Neuronal stem cell (in vitro differentiated cells): ENCODE data around the gene MARCHF7. TPM values are rescaled to one million over a fixed set of nuclear protein-coding genes. Genes with fewer than 3 reads are reported as not detected.
"Not testable (repeated sequence)": the region's sequence is repeated elsewhere in the genome, so short reads cannot be mapped to it uniquely, and the experiment has no call there.

Experiments
- DNase-seq: peaks from one replicate; pipeline ENCODE4 v3.0.0-alpha.2; 2013; ENCODE audit warnings: low spot score
- H2AFZ ChIP-seq: one replicate; pipeline ENCODE4 v1.6.1; 2013; ENCODE audit warnings: mild to moderate bottlenecking, low read length, inconsistent platforms
- H2AK5ac ChIP-seq: 2 replicates; pipeline ENCODE4 v1.6.1; 2013; ENCODE audit warnings: low read depth, mild to moderate bottlenecking, inconsistent platforms, low read length, moderate library complexity, mixed read lengths
- H2BK120ac ChIP-seq: 2 replicates; pipeline ENCODE4 v1.6.1; 2013; ENCODE audit warnings: low read depth, mild to moderate bottlenecking, inconsistent platforms, low read length, moderate library complexity, mixed read lengths
- H2BK12ac ChIP-seq: one replicate; pipeline ENCODE4 v1.6.1; 2013; ENCODE audit warnings: low read length, inconsistent platforms
- H2BK15ac ChIP-seq: 2 replicates; pipeline ENCODE4 v1.6.1; 2013; ENCODE audit warnings: mild to moderate bottlenecking, low read length, inconsistent platforms, mixed read lengths
- H2BK5ac ChIP-seq: one replicate; pipeline ENCODE4 v1.6.1; 2013; ENCODE audit warnings: inconsistent platforms, mild to moderate bottlenecking, low read length, moderate library complexity
- H3K14ac ChIP-seq: one replicate; pipeline ENCODE4 v1.6.1; 2013; ENCODE audit warnings: low read length, inconsistent platforms
- H3K18ac ChIP-seq: 2 replicates; pipeline ENCODE4 v1.6.1; 2013; ENCODE audit warnings: low read length, inconsistent platforms
- H3K23ac ChIP-seq: 2 replicates; pipeline ENCODE4 v1.6.1; 2013; ENCODE audit warnings: low read depth, mild to moderate bottlenecking, mixed read lengths, low read length, inconsistent platforms; ENCODE audit not compliant: poor library complexity
- H3K27ac ChIP-seq: replicated peaks from 3 replicates; pipeline ENCODE4 v1.5.1; 2013; ENCODE audit warnings: low read length, inconsistent platforms
- H3K27me3 ChIP-seq, 3 experiments: 2 replicates each; pipeline ENCODE4 v1.6.1; 2013; ENCODE audit warnings: low read length in 3 of 3, mild to moderate bottlenecking in 2 of 3, inconsistent platforms in 1 of 3, low read depth in 1 of 3, mixed read lengths in 1 of 3, moderate library complexity in 1 of 3; ENCODE audit not compliant: control insufficient read depth in 3 of 3, insufficient read depth in 3 of 3
- H3K36me3 ChIP-seq, 2 donors: replicated peaks in 1 of 2; 2 replicates each; pipeline ENCODE4 v1.6.1; 2013; ENCODE audit warnings: low read length in 2 of 2; ENCODE audit not compliant: control insufficient read depth in 2 of 2, insufficient read depth in 2 of 2
- H3K4ac ChIP-seq: 2 replicates; pipeline ENCODE4 v1.6.1; 2013; ENCODE audit warnings: inconsistent platforms, mild to moderate bottlenecking, low read length, moderate library complexity
- H3K4me1 ChIP-seq, 2 donors: 1 replicate in 1 of 2; 2 replicates in 1 of 2; pipeline ENCODE4 v1.6.1; 2013; ENCODE audit warnings: low read length in 2 of 2, low read depth in 1 of 2; ENCODE audit not compliant: control insufficient read depth in 2 of 2, insufficient read depth in 1 of 2
- H3K4me2 ChIP-seq: one replicate; pipeline ENCODE4 v1.6.1; 2013; ENCODE audit warnings: mild to moderate bottlenecking, low read length, inconsistent platforms; ENCODE audit not compliant: insufficient read depth, poor library complexity, severe bottlenecking
- H3K4me3 ChIP-seq, 2 donors: 2 replicates each; pipeline ENCODE4 v1.5.1; 2013; ENCODE audit warnings: low read length in 2 of 2, mild to moderate bottlenecking in 2 of 2, inconsistent platforms in 1 of 2, moderate library complexity in 1 of 2
- H3K79me1 ChIP-seq: one replicate; pipeline ENCODE4 v1.6.1; 2013; ENCODE audit warnings: low read depth, mild to moderate bottlenecking, inconsistent platforms, low read length, moderate library complexity
- H3K9ac ChIP-seq: one replicate; pipeline ENCODE4 v1.6.1; 2013; ENCODE audit warnings: mild to moderate bottlenecking, low read depth, low read length, inconsistent platforms; ENCODE audit not compliant: poor library complexity
- H3K9me3 ChIP-seq, 2 donors: replicated peaks in 1 of 2; 2 replicates each; pipeline versions ENCODE3 to v1.6.1; 2013; ENCODE audit warnings: low read length in 2 of 2, mild to moderate bottlenecking in 2 of 2, inconsistent platforms in 1 of 2, low read depth in 1 of 2, mixed read lengths in 1 of 2, moderate library complexity in 1 of 2; ENCODE audit not compliant: control insufficient read depth in 2 of 2, insufficient read depth in 1 of 2
- H4K8ac ChIP-seq: one replicate; pipeline ENCODE4 v1.6.1; 2013; ENCODE audit warnings: low read depth, mild to moderate bottlenecking, inconsistent platforms, low read length, moderate library complexity
- H4K91ac ChIP-seq: one replicate; pipeline ENCODE4 v1.6.1; 2013; ENCODE audit warnings: low read length, low read depth, mild to moderate bottlenecking, inconsistent platforms; ENCODE audit not compliant: poor library complexity
- whole genome bisulfite sequencing, 2 donors: extraction: QIAGEN DNeasy Blood & Tissue Kit; methylation state at CpG; one replicate each; pipeline ENCODE4 v1.1.7; 2013; ENCODE audit warnings: missing lambda C conversion rate in 2 of 2, mixed read lengths in 1 of 2; ENCODE audit not compliant: insufficient read length in 2 of 2, insufficient replicate concordance in 1 of 2; ENCODE audit errors: extremely low coverage in 2 of 2; 5-methylcytosine and 5-hydroxymethylcytosine counted together
- polyA plus RNA-seq, 2 experiments: library from polyadenylated mRNA; stranded (reverse); fragments of 200-250 nt; gene quantifications; one replicate each; pipeline ENCODE4 v1.2.3, GENCODE V29; 2013

Gene MARCHF7
- 96.6 TPM for polyA plus RNA-seq (2013, experiment 1 of 2)
- polyA plus RNA-seq (2013, experiment 2 of 2), result 99.5 TPM

GRCh38 chr2:159712143-159712928, at the start of gene MARCHF7:
MARCHF7 (plus strand) TSS chr2:159712506; CDS start chr2:159729023, 16,517 bp downstream.
- Histone ChIP-seq H3K9ac (peak within 1 kb of the TSS; percentile 99), H3K4me2 (peak within 1 kb of the TSS; percentile 48), H3K27me3 (no peaks in the 10 kb centered on the region), H3K27ac (peak within 1 kb of the TSS; percentile 100), H3K4me3 (peak within 1 kb of the TSS; percentile 81 to 95), H3K23ac (peak within 1 kb of the TSS; percentile 100), H3K18ac (peak within 1 kb of the TSS; percentile 100), H2BK120ac (no peak within 1 kb of the TSS), H2BK5ac (peak within 1 kb of the TSS; percentile 99), H3K4ac (no peak within 1 kb of the TSS), H3K9me3 (peaks cover 0 to 4% of the 10 kb centered on the region in 2 donors), H3K79me1 (no peaks in the 10 kb centered on the region), H2AFZ (peak within 1 kb of the TSS; percentile 89), H2BK15ac (peak within 1 kb of the TSS; percentile 93), H4K91ac (peak within 1 kb of the TSS; percentile 38), H2BK12ac (no peak within 1 kb of the TSS), H2AK5ac (peak within 1 kb of the TSS; percentile 49), H3K36me3 (peaks cover 4 to 36% of the 10 kb centered on the region in 2 donors), H3K4me1 (peaks cover 0 to 5% of the 10 kb centered on the region in 2 donors), H4K8ac (peak within 1 kb of the TSS; percentile 97), H3K14ac (peak within 1 kb of the TSS; percentile 67)
- peak; percentile 96 for DNase-seq
- no CpG with 5 or more reads among the region's 72 CpGs for WGBS, 2 donors

GRCh38 chr2:159667423-159667822, 44.9 kb upstream of the MARCHF7 start:
- H3K27me3 ChIP-seq, H3K23ac ChIP-seq, H2BK120ac ChIP-seq, H3K9me3 ChIP-seq, H3K9ac ChIP-seq, H3K4me2 ChIP-seq, H3K18ac ChIP-seq, H3K27ac ChIP-seq, H3K4ac ChIP-seq, H3K4me1 ChIP-seq, H2AK5ac ChIP-seq, H2AFZ ChIP-seq, DNase-seq, H3K36me3 ChIP-seq, H3K79me1 ChIP-seq, H4K8ac ChIP-seq, H3K14ac ChIP-seq, H2BK5ac ChIP-seq, H4K91ac ChIP-seq, H2BK12ac ChIP-seq, H3K4me3 ChIP-seq, H2BK15ac ChIP-seq: not testable (repeated sequence)
- no CpG with 5 or more reads among the region's 3 CpGs for WGBS, 2 donors

- no peak overlapping the region for H2AFZ ChIP-seq
- WGBS, 2 donors, result no CpG with 5 or more reads among the region's 3 CpGs
- no peaks in the 10 kb centered on the region for H3K36me3 ChIP-seq
- no peak overlapping the region for H3K14ac ChIP-seq
- H3K9ac ChIP-seq, result no peak overlapping the region
- H3K9me3 ChIP-seq, result no peaks in the 10 kb centered on the region
- no peak overlapping the region for H3K18ac ChIP-seq
- H3K4me1 ChIP-seq, result no peaks in the 10 kb centered on the region
- H2BK15ac ChIP-seq, result no peak overlapping the region
- no peak overlapping the region for H3K4me3 ChIP-seq
- H4K8ac ChIP-seq, result no peak overlapping the region
- H3K79me1 ChIP-seq, result no peaks in the 10 kb centered on the region
- no peak overlapping the region for H2BK120ac ChIP-seq
- H3K4ac ChIP-seq, result no peak overlapping the region
- no peak overlapping the region for H2BK12ac ChIP-seq
- no peak overlapping the region for H2AK5ac ChIP-seq
- H3K27me3 ChIP-seq, result no peaks in the 10 kb centered on the region
- H3K27ac ChIP-seq, result no peak overlapping the region
- H2BK5ac ChIP-seq, result no peak overlapping the region
- H3K23ac ChIP-seq, result no peak overlapping the region
- no peak overlapping the region for H3K4me2 ChIP-seq
- no peak overlapping the region for H4K91ac ChIP-seq
- DNase-seq, result no peak
Observed at GRCh38 chr2:159671047-159671446, 41.3 kb upstream of the MARCHF7 start.

- Histone ChIP-seq H4K8ac (no peak overlapping the region), H3K36me3 (no peaks in the 10 kb centered on the region), H4K91ac (no peak overlapping the region), H3K27me3 (no peaks in the 10 kb centered on the region), H3K23ac (no peak overlapping the region), H3K4me1 (peaks cover 0 to 1% of the 10 kb centered on the region in 2 donors), H2AK5ac (no peak overlapping the region), H2AFZ (no peak overlapping the region), H3K27ac (no peak overlapping the region), H2BK120ac (no peak overlapping the region), H3K9me3 (no peaks in the 10 kb centered on the region), H3K4me3 (no peak overlapping the region), H3K18ac (no peak overlapping the region), H3K9ac (no peak overlapping the region), H2BK12ac (no peak overlapping the region), H2BK5ac (no peak overlapping the region), H3K4me2 (no peak overlapping the region), H3K79me1 (no peaks in the 10 kb centered on the region), H3K14ac (no peak overlapping the region), H3K4ac (no peak overlapping the region), H2BK15ac (no peak overlapping the region)
- no peak for DNase-seq
- WGBS, 2 donors, result no CpG with 5 or more reads among the region's 1 CpG
Observed at GRCh38 chr2:159677654-159678053, 34.7 kb upstream of the MARCHF7 start.
